GM21447 (cell line): ENCODE data around the gene TM4SF20.

Experiments
- ATAC-seq: cut with Tn5 transposase; IDR thresholded peaks from one replicate; pipeline ENCODE4 v1.9.1; 2021; ENCODE audit not compliant: unreplicated experiment

Gene TM4SF20

DNA sequence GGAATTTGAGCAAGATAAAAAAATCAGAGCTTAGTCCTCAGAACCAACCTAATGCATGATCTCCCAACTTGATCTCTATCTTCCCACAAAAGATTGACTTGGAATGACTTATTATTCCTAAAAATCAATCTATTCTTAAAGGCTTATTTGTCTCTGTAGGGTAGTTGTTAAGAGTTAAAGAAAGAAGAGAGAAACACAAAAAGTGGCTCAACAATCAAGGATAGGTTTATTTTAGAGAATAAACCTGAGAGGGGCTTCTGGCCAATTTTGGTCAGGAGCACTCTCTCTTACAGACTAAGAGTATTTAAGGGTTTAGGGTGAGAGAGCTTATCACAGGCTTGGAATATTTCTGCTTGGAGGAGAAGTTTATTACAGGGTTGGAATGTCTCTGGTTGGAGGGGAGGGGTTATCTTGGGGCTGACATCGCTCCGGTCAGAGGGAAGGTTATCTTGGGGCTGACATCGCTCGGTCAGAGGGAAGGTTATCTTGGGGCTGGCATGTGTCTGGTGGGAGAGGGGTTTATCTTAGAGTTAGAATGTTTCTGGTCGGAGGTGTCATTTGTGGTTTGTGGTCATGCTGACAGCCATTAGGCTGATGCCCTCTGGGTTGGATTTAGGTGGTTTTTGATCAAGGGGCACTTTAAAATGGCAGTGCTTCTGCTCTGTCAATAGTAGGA, 56.4 kb downstream of the TM4SF20 start:
- ATAC-seq: no peak

DNA sequence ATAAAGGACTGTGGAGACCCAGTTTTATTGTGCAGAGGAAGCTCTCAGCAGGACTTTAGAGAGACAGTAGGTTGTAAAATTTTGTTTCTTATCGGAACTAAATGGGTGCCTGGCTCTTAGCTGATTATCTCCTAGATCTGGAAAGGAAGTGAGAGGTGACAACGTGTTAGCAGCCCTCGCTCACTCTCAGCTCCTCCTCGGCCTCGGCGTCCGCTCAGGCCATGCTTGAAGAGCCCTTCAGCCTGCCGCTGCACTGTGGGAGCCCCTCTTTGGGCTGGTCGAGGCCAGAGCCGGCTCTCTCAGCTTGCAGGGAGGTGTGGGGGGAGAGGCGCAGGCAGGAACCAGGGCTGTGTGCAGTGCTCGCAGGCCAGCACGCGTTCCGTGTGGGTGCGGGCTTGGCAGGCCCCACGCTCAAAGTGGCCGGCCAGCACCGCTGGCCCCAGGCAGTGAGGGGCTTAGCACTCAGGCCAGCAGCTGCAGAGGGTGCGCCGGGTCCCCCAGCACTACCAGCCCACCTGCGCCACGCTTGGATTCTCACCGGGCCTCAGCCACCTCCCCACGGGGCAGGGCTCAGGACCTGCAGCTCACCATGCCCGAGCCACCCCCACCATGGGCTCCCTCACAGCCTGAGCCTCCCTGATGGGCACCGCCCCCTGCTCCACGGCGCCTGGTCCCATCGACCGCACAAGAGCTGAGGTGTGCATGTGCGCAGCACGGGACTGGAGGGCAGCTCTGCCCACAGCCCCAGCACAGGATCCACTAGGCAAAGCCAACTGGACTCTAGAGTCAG, 58.6 kb downstream of the TM4SF20 start:
- no peak for ATAC-seq

DNA sequence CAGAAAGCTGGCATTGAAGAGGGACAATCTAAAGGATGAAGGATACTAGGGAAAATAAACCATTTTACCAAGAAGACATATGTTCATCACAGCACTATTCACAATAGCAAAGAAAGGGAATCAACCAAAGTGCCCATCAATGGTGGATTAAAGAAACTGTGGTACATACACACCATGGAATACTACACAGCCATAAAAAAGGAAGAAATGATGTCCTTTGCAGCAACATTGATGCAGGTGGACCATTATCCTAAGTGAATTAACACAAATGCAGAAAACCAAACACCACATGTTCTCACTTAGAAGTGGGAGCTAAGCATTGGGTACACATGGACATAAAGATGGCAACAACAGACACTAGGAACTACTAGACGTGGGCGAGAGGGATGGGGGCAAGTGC, 61.3 kb downstream of the TM4SF20 start:
- ATAC-seq: no peak

DNA sequence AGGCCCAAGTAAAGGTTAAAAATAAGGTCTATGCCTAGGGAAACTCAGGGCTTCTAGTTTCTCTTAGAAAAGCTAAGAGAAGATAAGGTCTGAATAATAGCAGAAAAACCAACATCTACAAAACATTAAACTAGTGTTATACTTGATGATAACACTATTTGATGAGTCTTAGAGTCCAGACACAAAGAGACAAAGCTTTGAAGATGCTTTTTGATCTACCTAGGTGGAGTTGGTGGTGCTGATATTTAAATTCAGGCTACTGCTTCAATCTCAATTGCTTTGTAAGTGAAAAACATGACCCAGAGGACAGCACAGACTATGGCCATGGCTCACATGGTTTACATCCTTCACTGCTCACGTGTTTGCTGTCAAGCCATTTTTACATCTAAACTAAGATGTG, 65.8 kb downstream of the TM4SF20 start:
- ATAC-seq: no peak

DNA sequence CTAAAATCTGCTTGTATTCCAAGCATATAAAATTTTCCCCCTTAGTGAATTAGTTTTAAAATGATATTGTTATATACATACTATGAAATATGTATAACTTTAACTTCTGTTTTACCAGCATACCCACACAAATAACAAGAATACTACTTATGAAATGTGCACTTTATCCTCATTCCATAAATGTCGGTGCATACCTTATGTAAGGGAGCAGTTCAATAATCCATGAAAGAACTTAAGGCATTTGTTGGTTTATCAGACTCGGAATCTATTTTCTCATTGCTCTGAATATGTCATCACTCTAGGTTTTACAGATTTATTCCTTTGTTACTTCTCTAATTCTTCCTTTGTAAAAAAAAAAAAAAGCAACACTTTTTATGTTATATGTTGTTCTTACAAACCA, 66.5 kb downstream of the TM4SF20 start:
- ATAC-seq: no peak
